Psoas muscle (tissue), 8 donors: ENCODE measurements around the gene MICB. TPM values are rescaled to one million over a fixed set of nuclear protein-coding genes. Genes with fewer than 3 reads are reported as not detected.

Experiments used
- ATAC-seq, 4 donors: fragments of 200-7000 bp; cut with Tn5 transposase; one replicate each; pipeline ENCODE4 v1.9.1; 2020; ENCODE audit warnings: moderate library complexity in 3 of 4, mild to moderate bottlenecking in 2 of 4
- DNase-seq, 2 donors: peaks; one replicate each; pipeline ENCODE4 v3.0.0-alpha.2; 2020
- H3K27ac ChIP-seq: fragments of 200-600 bp; one replicate; pipeline ENCODE4 v1.8.0; 2022
- H3K27me3 ChIP-seq, 3 donors: fragments of 200-600 bp in 1 of 3; one replicate each; pipeline versions ENCODE4 v1.6.1 to v1.8.0; 2013 to 2022; ENCODE audit warnings: low read length in 2 of 3, mild to moderate bottlenecking in 2 of 3, moderate library complexity in 1 of 3; ENCODE audit not compliant: insufficient read depth in 3 of 3
- H3K36me3 ChIP-seq, 2 donors: fragments of 200-600 bp in 1 of 2; one replicate each; pipeline versions ENCODE4 v1.6.1 to v1.8.0; 2013 to 2022; ENCODE audit warnings: low read depth in 1 of 2, mild to moderate bottlenecking in 1 of 2, moderate library complexity in 1 of 2; ENCODE audit not compliant: insufficient read depth in 1 of 2
- H3K4me1 ChIP-seq: fragments of 200-600 bp; one replicate; pipeline ENCODE4 v1.8.0; 2022
- H3K4me3 ChIP-seq: fragments of 200-600 bp; one replicate; pipeline ENCODE4 v1.8.0; 2022; ENCODE audit warnings: mild to moderate bottlenecking
- H3K9me3 ChIP-seq: fragments of 200-600 bp; one replicate; pipeline ENCODE4 v1.8.0; 2022
- WGBS, 3 donors: extraction: QIAGEN DNeasy Blood & Tissue Kit; methylation state at CpG; one replicate each; pipeline versions ENCODE4 v1.1.6 to v1.1.7; 2013; 5-methylcytosine and 5-hydroxymethylcytosine counted together
- intact Hi-C, 2 donors: fragments of 100-400 bp; cut with DNase I; formaldehyde crosslinking; loops; one replicate each; pipeline versions ENCODE4 v1.11.0 to v1.14.2; 2022
- polyA plus RNA-seq, 3 donors: library from polyadenylated mRNA; stranded (reverse); fragments of 200-250 nt; gene quantifications; one replicate each; pipeline ENCODE4 v1.2.3, GENCODE V29; 2013
- total RNA-seq, 4 donors: library from RNA; stranded (reverse); fragmentation: NEBNext Ultra II Directional in 2 of 4; extraction: Animal tissue kit (Norgen Biotek cat#: 25700) in 2 of 4; gene quantifications; one replicate each; pipeline versions ENCODE4 v1.2.1 to v1.2.4, GENCODE V29; 2021 to 2023
- TF ChIP-seq, protein P1 (sequence below): fragments of 200-600 bp; IDR thresholded peaks from one replicate; pipeline ENCODE4 v1.8.0; 2022; ENCODE audit warnings: antibody characterized with exemption
- donor health status: healthy with polysubstance abuse.
- donor health status: DM: no; HTN: no; CAD: no; lungs with moderate emphysema.
- donor health status: Bipolar disorder and iron deficiency.
- donor health status: healthy.
- donor health status: DM: yes; HTN: yes; CAD: no.
- donor health status: DM: no; HTN: no; CAD: no.
- donor health status: DM: no; HTN: no; CAD: no.
- donor health status: DM: yes; HTN: yes; CAD: no.

MICB gene
- total and polyA plus RNA-seq, 7 donors = 0.25 to 1.0 (median 0.65) TPM

GRCh38 chr6:31473780-31474761, 23.9 kb upstream of the MICB start:
- H3K36me3 ChIP-seq = no peaks in the 10 kb centered on the region
- WGBS, 3 donors = 77 to 81% (median 80%) methylated on average over 8 of the region's 8 CpGs
- H3K4me1 ChIP-seq = no peaks in the 10 kb centered on the region
- DNase-seq (no peak), ATAC-seq (no peak)
- H3K27me3 ChIP-seq = peaks cover 0 to 2% (median 0%) of the 10 kb centered on the region in 3 donors
- H3K4me3 ChIP-seq = no peak overlapping the region
- TF ChIP-seq, protein P1, sequence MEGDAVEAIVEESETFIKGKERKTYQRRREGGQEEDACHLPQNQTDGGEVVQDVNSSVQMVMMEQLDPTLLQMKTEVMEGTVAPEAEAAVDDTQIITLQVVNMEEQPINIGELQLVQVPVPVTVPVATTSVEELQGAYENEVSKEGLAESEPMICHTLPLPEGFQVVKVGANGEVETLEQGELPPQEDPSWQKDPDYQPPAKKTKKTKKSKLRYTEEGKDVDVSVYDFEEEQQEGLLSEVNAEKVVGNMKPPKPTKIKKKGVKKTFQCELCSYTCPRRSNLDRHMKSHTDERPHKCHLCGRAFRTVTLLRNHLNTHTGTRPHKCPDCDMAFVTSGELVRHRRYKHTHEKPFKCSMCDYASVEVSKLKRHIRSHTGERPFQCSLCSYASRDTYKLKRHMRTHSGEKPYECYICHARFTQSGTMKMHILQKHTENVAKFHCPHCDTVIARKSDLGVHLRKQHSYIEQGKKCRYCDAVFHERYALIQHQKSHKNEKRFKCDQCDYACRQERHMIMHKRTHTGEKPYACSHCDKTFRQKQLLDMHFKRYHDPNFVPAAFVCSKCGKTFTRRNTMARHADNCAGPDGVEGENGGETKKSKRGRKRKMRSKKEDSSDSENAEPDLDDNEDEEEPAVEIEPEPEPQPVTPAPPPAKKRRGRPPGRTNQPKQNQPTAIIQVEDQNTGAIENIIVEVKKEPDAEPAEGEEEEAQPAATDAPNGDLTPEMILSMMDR = no peak
- intact Hi-C loops = no loop called here
- no peaks in the 10 kb centered on the region for H3K9me3 ChIP-seq
- H3K27ac ChIP-seq = no peak overlapping the region

DNA sequence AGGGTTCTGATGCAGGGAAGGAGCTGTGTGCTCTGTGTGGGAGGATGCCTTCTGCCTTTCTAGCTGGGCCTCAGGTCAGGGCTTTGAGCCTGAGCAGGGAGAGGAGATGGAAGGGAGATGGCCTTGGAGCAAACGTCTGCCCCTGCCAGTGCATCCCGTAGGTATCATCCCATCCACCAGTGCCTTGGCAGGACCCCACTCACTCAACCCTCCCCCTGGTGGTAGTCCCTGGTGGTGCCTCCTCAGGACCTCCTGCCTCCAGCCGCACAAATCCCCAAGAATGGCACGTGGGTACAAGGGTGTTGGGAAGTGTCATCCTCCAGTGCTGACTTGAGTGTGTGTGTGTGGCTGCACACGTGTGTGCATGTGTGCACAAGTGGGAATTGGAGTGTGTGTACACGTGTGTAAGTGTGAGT, 23.1 kb upstream of the MICB start:
- no peak overlapping the region for H3K27ac ChIP-seq
- intact Hi-C loops = no loop called here

DNA sequence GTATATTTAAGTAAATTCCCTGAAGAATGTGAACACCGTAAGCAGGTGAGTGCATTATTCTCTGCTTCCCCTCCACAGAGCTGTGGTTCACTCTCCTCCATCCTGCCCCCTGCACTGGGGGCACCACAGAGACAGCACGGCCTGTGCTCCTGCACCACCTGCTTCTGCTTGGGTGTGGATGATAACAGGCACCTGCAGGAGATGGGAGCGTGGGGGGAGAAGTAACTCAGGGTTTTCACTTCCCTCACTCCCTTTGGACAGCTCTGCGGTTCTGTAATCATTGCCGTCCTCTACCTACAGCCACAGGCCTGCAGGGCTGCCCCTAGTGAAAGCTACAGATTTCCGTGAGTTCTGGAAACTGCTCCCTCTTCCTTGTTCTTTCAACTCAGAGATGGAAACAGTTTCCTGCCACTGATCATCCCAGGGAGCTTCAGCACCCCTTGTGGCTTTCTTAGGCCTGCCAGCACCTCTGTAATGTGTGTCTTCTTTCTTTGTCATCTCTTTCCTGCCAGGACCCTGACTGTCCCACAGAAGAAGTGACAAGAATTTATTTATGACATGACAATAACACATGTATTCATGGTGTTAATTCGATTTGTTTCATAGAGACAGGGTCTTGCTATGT, 21.3 kb upstream of the MICB start:
- Histone ChIP-seq H3K4me1 (no peaks in the 10 kb centered on the region), H3K9me3 (no peaks in the 10 kb centered on the region), H3K27ac (no peak overlapping the region), H3K36me3 (no peaks in the 10 kb centered on the region), H3K27me3 (peaks cover 0 to 2% (median 0%) of the 10 kb centered on the region in 3 donors), H3K4me3 (no peak overlapping the region)
- 59 to 68% (median 64%) methylated on average over 7 of the region's 7 CpGs for WGBS, 3 donors
- TF ChIP-seq, protein P1 = no peak
- intact Hi-C loops = no loop called here
- no peak for ATAC-seq
- no peak for DNase-seq

More for the DNA sequence above, 23.1 kb upstream of the MICB start:
- 59 to 62% (median 61%) methylated on average over 6 of the region's 6 CpGs for WGBS, 3 donors
- DNase-seq = no peak
- Histone ChIP-seq H3K27me3 (peaks cover 0 to 2% (median 0%) of the 10 kb centered on the region in 3 donors), H3K36me3 (no peaks in the 10 kb centered on the region), H3K9me3 (no peaks in the 10 kb centered on the region), H3K4me1 (no peaks in the 10 kb centered on the region), H3K4me3 (no peak overlapping the region)
- no peak for ATAC-seq
- TF ChIP-seq, protein P1 = peak; percentile 12

DNA sequence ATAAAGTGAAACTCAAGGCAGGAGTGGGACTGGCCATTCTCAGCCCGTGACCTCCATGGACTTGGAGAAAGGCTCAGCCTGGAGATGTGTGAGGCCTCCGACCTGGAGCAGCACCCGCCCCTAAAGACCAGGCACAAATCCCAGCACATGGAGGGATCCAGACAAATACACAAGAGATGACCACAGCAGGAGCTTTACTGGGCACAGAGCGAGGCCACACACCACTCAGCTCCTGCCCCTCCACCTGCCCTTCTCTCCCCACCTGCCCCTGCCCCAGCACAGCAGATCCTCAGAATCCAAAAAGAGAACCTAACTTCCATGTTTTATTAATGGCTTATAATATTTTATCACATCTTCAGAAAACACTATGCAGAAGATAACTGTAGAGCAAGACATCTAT, 20.4 kb upstream of the MICB start:
- no peak overlapping the region for H3K4me3 ChIP-seq
- ATAC-seq = no peak
- TF ChIP-seq, protein P1 = no peak
- H3K27me3 ChIP-seq = peaks cover 0 to 3% (median 2%) of the 10 kb centered on the region in 3 donors
- 75 to 78% (median 76%) methylated on average over 4 of the region's 4 CpGs for WGBS, 3 donors
- intact Hi-C loops = no loop called here
- H3K27ac ChIP-seq = no peak overlapping the region
- no peaks in the 10 kb centered on the region for H3K36me3 ChIP-seq
- no peaks in the 10 kb centered on the region for H3K4me1 ChIP-seq
- H3K9me3 ChIP-seq = no peaks in the 10 kb centered on the region
- no peak for DNase-seq
